Measurements from ENCODE around the gene FRMD4A.

GRCh38 chr10:14131261-14131960 lies 199.3 kb downstream of the FRMD4A start:
- TF ChIP-seq CTCF (IDR thresholded peaks at IDR 0.05 in 2 of 3, conservative IDR thresholded peaks at IDR 0.05 in 1 of 3; ENCODE audit: control insufficient read depth in 2 of 3, extremely low read depth in 1 of 3, insufficient read depth in 1 of 3, low read depth in 3 of 3, low read length in 3 of 3) = no peak
- TF ChIP-seq CUX1 (IDR thresholded peaks at IDR 0.05; ENCODE audit: insufficient replicate concordance, low read depth, low read length) = no peak
- TF ChIP-seq EP300 (IDR thresholded peaks at IDR 0.05; ENCODE audit: borderline replicate concordance in 1 of 2, control insufficient read depth in 1 of 2, low read depth in 2 of 2, low read length in 2 of 2) = no peak
- TF ChIP-seq SPI1 (IDR thresholded peaks at IDR 0.05; ENCODE audit: borderline replicate concordance, insufficient read depth, low read depth, low read length) = no peak
- TF ChIP-seq ZSCAN29 (IDR thresholded peaks at IDR 0.05) = no peak
- no peak for TF ChIP-seq IRF3 (IDR thresholded peaks at IDR 0.05)
- TF ChIP-seq HDAC2 (IDR thresholded peaks at IDR 0.05) = no peak
- no peak for TF ChIP-seq POLR2AphosphoS5 (IDR thresholded peaks at IDR 0.05; ENCODE audit: low read length)
- TF ChIP-seq TBL1XR1 (IDR thresholded peaks at IDR 0.05; ENCODE audit: low read depth, low read length) = no peak
- no peak for TF ChIP-seq ESRRA (IDR thresholded peaks at IDR 0.05; ENCODE audit: low read length)
- TF ChIP-seq FOS (IDR thresholded peaks at IDR 0.05; ENCODE audit: borderline replicate concordance, extremely low read depth, insufficient read length) = no peak

All from GM12878 (cell line).